ENCODE measurements around the gene GRID2.

DNA sequence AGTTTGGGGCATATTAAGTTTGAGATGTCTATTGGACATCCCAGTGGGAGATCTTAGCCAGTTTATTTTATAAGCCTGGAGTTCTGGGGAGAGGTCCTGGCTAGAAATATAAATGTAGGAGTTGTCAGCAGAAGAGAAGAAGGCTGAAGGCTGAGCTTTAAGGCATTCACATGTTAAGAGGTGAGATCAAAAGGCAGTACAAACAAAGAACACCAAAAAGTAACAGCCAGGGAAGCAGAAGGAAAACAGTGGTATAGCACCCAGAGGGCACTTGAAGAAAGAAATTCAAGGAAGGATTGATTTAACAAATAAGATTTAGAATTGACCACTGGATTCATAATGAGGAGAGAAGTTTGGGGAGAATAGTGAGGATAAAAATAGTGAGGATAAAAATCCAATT, 1383.5 kb downstream of the GRID2 start:
- TF ChIP-seq EZH2 (IDR thresholded peaks at IDR 0.05) (no peak), EZH2phosphoT487 (IDR thresholded peaks at IDR 0.05) (no peak)
- TF ChIP-seq, protein P1, sequence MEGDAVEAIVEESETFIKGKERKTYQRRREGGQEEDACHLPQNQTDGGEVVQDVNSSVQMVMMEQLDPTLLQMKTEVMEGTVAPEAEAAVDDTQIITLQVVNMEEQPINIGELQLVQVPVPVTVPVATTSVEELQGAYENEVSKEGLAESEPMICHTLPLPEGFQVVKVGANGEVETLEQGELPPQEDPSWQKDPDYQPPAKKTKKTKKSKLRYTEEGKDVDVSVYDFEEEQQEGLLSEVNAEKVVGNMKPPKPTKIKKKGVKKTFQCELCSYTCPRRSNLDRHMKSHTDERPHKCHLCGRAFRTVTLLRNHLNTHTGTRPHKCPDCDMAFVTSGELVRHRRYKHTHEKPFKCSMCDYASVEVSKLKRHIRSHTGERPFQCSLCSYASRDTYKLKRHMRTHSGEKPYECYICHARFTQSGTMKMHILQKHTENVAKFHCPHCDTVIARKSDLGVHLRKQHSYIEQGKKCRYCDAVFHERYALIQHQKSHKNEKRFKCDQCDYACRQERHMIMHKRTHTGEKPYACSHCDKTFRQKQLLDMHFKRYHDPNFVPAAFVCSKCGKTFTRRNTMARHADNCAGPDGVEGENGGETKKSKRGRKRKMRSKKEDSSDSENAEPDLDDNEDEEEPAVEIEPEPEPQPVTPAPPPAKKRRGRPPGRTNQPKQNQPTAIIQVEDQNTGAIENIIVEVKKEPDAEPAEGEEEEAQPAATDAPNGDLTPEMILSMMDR (IDR thresholded peaks at IDR 0.05): no peak
